Stimulated activated CD8-positive, alpha-beta memory T cell treated with anti-CD3 and anti-CD28 coated beads, Interleukin-15, amount 100 ng/mL, for 1 hour (primary cell): Measurements from ENCODE around the gene DIP2B.
A peak's percentile ranks its signal among the peaks of the same experiment; 100 is the strongest.
"Not testable (repeated sequence)": the region's sequence is repeated elsewhere in the genome, so short reads cannot be mapped to it uniquely, and the experiment has no call there.

Experiments used
- DNase-seq: peaks from one replicate; pipeline ENCODE4 v3.0.0-alpha.2; 2020; ENCODE audit warnings: low read depth

DIP2B gene, protein sequence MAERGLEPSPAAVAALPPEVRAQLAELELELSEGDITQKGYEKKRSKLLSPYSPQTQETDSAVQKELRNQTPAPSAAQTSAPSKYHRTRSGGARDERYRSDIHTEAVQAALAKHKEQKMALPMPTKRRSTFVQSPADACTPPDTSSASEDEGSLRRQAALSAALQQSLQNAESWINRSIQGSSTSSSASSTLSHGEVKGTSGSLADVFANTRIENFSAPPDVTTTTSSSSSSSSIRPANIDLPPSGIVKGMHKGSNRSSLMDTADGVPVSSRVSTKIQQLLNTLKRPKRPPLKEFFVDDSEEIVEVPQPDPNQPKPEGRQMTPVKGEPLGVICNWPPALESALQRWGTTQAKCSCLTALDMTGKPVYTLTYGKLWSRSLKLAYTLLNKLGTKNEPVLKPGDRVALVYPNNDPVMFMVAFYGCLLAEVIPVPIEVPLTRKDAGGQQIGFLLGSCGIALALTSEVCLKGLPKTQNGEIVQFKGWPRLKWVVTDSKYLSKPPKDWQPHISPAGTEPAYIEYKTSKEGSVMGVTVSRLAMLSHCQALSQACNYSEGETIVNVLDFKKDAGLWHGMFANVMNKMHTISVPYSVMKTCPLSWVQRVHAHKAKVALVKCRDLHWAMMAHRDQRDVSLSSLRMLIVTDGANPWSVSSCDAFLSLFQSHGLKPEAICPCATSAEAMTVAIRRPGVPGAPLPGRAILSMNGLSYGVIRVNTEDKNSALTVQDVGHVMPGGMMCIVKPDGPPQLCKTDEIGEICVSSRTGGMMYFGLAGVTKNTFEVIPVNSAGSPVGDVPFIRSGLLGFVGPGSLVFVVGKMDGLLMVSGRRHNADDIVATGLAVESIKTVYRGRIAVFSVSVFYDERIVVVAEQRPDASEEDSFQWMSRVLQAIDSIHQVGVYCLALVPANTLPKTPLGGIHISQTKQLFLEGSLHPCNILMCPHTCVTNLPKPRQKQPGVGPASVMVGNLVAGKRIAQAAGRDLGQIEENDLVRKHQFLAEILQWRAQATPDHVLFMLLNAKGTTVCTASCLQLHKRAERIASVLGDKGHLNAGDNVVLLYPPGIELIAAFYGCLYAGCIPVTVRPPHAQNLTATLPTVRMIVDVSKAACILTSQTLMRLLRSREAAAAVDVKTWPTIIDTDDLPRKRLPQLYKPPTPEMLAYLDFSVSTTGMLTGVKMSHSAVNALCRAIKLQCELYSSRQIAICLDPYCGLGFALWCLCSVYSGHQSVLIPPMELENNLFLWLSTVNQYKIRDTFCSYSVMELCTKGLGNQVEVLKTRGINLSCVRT (N-terminal part only)

DNA sequence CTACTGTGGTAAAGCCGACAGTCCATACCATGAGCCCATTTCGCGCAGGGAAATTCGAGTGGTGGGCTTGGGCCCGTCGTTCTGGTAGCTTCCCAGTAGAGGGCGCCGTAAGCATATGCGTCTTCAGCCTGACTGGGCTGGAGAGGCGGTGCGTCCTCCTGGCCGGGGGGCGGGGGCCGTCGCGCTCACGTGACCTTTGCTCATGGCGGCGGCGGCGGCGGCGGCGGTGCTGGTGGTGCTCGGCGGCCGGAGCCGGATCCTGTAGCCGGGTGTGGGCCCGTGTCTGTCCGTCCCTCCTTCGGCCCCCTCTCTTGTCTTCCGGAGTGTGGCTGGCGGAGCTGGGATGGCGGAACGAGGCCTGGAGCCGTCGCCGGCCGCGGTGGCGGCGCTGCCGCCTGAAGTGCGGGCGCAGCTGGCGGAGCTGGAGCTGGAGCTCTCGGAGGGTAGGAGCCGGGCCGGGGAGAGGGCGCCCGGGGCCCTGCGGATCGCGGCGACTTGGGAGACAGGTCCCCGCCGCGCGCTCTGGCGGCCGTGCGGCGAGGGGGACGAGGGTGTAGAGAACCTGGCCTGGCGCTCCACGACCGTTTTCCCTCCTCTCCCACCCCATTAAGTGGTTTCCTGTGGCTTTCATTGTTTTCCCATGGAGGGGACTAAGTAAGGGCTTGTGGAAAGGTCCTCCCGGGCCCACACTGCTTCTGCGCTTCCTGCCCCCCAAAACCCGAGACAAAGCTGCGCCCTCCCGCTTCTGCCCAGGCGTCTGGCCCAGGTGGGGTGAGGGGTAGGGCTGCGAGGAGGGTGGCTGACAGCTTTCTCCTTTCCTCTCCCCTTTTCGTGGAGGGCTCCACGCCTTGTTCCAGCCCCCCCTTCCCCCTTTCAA, at the start of gene DIP2B:
DIP2B (plus strand) TSS at position 188 of the 877 bp plus-strand sequence; CDS start at position 344, 156 bp downstream.
- DNase-seq: peak; percentile 96

DNA sequence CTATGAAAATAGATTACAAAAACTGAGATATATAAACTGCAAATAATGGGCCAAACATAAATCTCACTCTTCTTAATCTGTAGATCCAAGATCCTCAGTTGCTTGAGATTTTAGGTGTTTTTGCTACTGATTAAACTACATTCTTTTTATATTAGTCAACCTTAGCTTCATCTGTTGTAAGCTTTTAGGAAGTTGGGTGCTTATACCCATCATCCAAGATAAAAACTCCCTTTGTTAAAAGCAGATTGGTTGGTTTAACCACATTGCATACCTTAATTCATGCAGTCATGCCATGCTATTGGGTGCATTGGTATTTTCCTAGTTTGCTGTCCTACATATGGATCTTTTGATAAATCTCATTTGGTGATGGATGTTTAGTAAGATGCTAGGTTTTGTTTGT, 46.2 kb upstream of the DIP2B start:
- no peak for DNase-seq

DNA sequence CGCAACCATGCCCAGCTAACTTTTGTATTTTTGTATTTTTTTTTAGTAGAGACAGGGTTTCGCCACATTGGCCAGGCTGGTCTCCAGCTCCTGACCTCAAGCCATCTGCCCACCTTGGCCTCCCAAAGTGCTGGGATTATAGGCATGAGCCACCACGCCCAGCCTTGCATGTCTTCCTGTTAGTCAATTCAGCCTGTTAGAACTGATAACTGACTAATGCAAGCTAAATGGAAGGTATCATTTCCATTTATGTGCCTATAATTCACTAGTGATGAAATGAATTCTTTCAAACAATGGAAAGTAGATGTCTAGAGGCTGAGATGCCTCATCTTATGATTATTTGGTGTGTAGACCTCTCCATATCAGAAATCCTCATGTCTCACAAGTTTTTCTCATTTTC, 37.3 kb upstream of the DIP2B start:
- no peak for DNase-seq

DNA sequence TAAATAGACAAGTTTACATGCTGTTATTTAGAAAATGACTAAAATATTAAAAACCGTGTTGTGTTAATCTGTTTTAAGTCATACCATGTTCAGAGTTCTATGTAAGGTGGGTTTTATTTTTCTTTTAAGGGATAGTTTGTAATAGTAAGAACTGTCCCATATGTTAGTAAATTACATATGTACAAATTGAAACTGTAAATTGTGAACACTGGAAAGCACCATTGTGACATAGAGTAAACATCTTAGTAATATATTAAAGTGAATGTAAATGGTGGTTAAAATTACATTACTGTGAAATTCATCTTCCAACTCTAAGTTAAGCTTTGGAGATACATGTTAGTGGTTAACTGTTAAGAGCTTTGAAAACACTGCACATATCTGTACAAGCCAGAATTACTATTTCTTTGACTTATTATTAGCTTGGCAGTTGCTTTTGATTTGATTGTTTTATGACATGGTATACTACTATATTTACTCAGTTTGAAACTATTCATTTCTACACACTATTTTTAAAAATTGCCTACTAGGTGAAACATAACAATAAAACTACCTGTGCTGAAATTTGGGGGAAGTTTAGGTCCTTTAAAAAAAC, 27.4 kb upstream of the DIP2B start:
- DNase-seq: no peak

DNA sequence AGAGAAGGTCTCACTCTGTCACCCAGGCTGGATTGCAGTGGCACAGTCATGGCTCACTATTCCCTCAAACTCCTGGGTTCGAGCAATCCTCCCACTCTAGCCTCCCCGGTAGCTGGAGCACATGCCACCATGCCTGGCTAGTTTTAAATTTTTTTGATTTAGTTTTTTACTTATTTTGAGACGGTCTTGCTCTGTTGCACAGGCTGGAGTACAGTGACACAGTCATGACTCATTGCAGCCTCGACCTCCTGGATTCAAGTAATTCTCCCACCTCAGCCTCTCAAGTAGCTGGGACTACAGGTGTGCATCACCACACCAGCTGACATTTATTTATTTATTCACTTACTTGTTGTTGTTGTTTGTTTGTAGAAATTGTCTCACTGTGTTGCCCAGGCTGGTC, 22.2 kb upstream of the DIP2B start:
- DNase-seq: no peak

DNA sequence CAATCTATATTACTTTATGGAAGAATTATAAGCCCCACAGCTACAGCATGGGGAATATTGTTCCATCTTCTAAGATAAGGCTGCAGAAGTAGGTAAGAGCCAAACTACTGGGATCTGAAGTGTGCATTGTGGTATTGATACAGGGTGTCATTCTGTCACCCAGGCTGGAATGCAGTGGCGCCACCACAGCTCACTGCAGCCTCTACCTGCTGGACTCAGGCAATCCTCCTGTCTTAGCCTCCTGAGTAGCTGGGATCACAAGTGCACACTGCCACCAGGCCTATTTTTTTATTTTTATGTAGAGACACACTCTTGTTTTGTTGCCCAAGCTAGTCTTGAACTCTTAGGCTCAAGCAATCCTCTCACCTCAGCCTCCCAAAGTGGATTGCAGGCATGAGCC, 21.3 kb upstream of the DIP2B start:
- DNase-seq: no peak

DNA sequence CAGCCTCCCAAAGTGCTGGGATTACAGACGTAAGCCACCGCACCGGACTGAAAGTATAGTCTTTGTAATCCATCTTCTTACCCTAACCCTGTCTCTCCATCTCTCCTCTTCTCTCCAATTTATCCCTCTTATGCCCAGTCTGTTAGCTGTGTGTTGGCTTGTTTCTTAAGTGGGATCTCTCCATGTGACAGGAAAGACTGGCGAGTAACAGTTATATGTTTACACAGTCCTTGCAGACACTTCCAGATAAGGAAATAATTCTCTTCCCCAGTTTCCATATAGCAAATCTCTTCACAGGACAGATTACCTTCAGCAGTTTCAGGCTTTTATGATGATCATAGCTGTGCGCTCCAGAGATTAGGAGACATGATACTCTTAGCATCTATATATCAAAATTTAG, 16.0 kb upstream of the DIP2B start:
- no peak for DNase-seq

DNA sequence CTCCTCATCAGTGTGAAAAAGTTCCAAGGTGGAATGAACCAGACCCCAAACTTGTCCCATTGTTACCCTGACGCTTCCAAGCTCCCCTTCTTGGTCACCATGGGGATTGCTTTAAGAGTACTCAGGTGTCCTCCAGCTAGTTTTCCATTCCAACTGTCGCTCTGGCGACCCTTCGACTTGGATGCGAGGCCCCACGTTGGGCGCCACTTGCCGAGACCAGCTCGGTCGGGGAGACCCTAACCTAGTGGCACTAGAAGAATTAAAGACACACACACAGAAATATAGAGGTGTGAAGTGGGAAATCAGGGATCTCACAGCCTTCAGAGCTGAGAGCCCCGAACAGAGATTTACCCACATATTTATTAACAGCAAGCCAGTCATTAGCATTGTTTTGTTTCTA, 6.7 kb upstream of the DIP2B start:
- DNase-seq: not testable (repeated sequence)

DNA sequence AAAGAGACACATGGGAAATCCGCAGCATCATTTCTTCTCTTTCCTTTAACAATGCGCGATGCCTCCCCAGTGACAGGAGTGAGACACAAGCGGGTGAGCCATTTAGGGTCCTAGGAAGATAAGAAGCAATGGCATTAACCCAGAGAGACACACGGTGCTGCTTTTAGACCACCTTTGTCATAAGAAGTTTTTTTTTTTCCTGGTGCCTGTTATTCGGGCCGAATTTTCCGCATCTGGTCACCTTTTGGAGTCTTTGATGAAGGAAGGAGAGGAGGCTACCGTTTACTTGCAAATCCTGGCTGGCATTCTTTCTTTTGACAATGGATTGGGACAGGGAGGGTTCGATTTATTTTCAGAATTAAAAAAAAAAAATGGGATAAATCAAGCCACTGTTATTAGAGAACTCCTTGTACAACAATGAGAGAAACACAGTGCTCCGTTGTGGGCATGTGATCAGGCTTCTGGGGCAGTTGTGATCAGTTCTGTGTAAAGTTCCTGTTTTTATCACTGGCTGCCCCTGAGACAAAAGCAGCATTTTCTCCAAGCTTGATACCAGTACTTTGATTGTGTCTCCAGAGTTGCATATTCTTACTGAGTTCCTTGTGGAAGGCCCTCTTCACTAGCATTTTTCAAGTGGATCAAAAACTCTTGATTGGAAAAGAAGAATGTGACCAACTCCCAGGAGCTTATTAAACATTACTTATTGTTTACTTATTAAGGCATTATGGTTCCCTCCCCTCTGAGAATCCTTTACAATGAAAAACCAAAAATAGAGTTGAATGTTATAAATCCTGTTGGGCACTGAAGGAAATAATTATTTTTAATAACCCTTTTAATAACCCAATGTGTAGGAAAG, 1.1 kb downstream of the DIP2B start:
- no peak for DNase-seq

DNA sequence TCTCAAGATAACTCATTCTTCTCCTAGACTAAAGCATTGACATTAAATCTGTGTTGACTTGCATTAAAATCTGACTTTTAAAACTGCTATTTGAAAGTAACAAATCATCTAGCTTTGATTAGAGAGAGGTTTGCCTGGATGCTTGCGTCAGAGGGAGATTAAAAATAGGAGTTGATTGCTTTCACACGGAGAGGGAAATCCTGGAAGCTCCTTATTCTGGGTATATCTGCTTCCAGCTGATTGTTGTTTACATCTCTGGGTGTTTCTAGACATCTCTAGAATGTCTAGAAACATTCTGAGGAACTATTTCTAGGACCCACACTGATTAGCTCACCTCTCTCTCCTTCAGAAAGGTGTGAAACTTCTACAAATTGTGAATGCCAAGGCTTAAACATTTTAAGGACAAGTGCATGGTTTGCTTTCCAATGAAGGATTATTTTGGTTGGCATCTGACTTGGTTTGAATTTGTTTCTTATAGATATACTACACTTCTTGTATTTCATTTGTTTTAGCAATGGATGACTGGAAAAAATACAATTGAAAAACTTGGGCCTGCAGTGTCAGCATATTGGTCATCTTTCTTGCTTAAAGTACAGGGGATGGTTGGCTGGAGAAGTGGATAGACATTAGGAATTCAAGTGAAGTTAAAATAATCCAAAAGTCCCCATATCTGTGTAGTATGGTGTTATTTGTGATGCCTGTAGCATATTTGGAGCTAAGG, 2.1 kb downstream of the DIP2B start:
- no peak for DNase-seq

DNA sequence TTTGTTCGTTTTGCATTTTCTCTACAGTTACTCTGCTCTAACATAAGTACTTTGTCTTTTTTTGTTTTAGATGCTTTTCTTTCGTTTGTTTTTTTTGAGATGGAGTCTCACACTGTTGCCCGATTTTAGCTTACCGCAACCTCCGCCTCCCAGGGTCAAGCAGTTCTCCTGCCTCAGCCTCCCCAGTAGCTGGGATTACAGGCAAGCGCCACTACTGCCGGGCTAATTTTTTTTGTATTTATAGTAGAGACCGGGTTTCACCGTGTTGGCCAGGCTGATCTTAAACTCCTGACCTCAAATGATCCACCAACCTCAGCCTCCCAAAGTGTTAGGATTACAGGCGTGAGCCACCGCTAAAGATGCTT, 2.7 kb downstream of the DIP2B start:
- no peak for DNase-seq

DNA sequence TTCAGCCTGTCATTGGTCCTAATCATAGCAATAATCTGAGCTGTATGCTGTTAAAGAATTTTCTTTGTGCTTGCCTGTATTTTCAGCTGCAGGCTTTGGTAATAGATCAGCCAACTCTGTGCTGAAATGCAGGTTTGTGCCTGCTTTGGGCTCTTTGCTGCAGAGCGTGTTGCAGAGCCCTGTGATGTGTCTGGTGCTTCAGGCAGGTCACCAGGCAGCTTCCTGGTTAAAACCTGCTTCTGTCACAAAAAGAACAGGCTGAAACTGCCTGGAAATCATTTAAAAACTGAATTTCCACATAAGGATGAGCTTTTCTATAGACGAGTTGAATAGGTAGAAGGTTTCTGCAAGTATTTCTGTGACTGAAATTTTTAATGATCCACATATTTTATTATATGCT, 3.1 kb downstream of the DIP2B start:
- no peak for DNase-seq

DNA sequence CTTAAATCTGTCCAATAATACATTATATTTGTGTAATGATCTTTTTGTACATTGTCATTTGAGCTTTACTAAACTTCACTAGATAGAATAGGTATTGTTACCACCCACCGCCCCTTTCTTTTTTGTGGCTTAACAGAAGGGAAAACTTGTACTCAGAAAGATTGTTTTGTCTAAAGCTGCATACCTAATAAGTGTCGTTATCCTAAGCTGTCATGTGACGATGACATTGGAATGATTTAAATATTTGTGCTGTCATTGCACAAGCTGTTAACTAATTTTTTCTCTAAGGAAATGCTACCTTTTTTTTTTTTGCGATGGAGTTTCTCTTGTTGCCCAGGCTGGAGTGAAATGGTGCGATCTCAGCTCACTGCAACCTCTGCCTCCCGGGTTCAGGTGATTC, 3.6 kb downstream of the DIP2B start:
- DNase-seq: no peak

DNA sequence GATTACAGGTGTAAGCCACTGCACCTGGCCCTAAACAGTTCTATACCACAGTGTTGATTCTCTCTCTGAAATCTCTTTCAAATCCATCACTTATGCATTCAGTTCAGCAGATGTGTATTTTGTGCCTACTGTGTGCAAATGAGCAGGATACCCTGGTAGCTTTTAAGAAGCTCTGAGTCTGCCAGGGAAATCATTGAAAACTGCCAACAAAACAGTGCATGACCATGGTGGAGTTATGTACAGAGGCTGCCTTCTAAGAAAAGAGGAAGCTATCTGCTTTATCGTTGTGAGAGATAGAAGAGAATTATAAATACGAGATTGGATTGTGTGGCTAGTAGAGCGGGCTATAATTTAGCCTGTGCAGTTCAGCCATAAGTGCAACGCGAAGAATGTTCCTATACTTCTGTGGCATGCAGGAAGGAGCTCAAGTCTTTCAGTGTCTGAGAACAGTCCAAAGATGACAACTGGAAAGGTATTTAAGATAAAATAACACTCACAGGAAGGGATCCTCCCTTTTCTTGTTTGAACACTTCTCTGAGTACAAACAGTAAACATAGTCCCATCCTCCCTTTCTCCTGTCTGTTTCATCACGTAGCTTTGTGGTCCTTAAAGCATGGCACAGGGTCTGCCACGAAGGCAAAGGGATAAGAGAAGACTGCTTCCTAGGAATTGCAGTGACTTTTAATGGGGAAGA, 4.3 kb downstream of the DIP2B start:
- no peak for DNase-seq

DNA sequence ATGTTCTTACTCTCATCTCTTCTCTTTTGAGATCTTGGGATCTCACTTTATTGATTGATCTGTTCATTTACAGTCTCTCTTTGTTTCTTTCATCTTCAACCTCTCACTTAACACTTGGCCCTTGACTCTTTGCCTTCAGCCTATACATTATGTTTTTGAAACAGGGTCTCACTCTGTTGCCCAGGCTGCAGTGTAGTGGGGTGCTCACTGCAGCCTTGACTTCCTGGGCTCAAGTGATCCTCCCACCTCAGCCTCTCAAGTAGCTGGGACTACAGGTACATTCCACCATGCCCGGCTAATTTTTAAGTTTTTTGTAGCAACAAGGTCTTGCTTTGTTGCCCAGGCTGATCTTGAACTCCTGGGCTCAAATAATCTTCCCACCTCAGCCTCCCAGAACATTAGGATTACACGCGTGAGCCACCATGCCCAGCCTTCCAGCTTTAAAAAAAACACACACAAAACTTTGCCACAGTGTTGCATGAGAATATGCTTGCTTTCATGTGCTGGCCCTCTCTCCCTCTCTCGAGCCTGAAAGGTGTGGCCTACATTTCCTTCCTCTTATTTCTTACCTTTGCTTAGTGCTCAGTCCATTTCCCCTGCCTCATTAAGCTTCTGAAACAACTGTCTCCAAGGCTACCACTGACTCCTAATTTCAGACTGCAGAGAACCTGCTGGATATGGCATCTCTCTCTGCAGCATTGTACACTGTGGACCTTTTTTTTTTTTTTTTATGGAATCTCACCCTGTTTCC, 9.9 kb downstream of the DIP2B start:
- DNase-seq: no peak

DNA sequence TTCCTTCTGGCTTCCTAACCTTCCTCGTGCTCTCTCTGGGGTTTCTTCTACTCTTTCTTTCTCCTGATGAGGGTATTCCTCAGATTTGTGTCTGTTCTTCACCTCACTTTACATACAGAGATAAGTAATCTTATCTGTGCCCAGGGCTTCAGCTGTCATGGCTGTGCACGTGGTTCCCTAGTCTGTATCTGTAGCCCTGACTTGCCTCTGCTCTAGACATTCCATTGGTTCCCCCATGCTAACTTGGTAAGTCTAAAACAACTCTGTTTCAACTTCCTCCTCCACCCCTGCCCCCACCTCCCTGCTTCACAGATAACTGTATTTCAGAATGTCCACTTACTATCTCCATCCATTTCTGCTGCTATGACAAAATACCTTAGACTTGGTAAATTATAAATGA, 10.8 kb downstream of the DIP2B start:
- DNase-seq: no peak

DNA sequence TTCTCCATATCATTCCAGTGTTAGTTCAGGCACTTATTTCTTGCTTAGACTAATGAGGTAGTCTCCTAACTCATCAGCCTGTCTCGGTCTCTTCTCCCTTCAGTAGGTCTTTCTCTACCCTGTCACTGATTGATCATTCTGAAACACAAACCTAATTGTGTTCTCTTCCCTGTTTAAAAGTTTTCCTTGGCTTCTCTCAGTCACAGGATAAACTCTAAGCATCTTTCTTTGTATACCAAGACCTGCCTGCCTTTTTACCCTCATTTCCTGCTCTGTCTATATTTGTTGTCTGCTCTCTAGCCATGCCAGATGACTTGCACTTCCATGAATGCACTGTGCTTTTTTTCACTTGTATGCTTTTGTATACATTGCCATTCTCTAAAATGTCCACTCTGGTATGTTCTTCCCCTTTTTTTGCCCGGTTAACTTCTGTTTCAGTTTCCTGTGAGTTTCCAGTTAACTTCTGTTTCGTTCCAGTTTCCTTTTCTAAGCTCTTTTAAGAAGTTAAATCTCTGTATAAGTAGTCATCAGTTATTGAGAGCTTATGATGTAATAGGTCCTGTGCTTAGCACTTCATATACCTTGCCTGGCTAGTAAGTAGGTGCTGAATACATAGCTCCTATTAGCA, 12.8 kb downstream of the DIP2B start:
- DNase-seq: no peak

DNA sequence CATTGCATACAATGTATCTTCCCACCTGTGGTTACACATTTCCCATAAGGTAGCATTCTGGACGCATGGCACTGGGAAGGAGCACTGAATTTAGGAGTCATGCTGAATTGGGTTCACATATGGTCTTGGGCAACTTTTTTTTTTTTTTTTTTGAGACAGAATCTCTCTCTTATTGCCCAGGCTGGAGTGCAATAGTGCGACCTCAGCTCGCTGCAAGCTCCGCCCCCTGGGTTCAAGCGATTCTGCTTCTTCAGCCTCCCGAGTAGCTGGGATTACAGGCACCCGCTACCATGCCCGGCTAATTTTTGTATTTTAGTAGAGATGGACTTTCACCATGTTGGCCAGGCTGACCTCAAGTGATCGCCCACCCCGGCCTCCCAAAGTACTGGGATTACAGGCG, 13.3 kb downstream of the DIP2B start:
- no peak for DNase-seq
